K562 (cell line): ENCODE measurements around the gene NDUFAF8.
A peak's percentile ranks its signal among the peaks of the same experiment; 100 is the strongest.

Experiments used
- DPF2 ChIP-seq: fragments of 450-650 bp; IDR thresholded peaks from 2 replicates; pipeline ENCODE4 v1.6.1; 2016
- JUN ChIP-seq, 2 experiments: sonication (generic) in 1 of 2; formaldehyde crosslinking in 1 of 2; IDR thresholded peaks; 2 replicates each; pipeline versions ENCODE4 v1.6.1 to v1.8.0; 2012 to 2022; ENCODE audit warnings: borderline replicate concordance in 2 of 2, mild to moderate bottlenecking in 2 of 2, improper control_type of control experiment in 1 of 2, low read depth in 1 of 2, low read length in 1 of 2, missing genetic modification reagents in 1 of 2
- MYC ChIP-seq, 2 experiments: fragments of 250-450 bp in 1 of 2; sonication (Bioruptor Pico) in 1 of 2; IDR thresholded peaks; 2 replicates each; pipeline versions ENCODE4 v1.5.1 to v1.6.1; 2012 to 2021; ENCODE audit warnings: low read depth in 2 of 2, borderline replicate concordance in 1 of 2, improper control_type of control experiment in 1 of 2, low read length in 1 of 2, mild to moderate bottlenecking in 1 of 2, moderate library complexity in 1 of 2
- NONO ChIP-seq, 2 experiments: fragments of 200-400 bp in 1 of 2; fragments of 450-650 bp in 1 of 2; formaldehyde crosslinking in 1 of 2; IDR thresholded peaks; 2 replicates each; pipeline ENCODE4 v1.6.1; 2017; ENCODE audit warnings: low read depth in 2 of 2, mild to moderate bottlenecking in 2 of 2, moderate library complexity in 2 of 2, low read length in 1 of 2
- POLR2A ChIP-seq: fragments of 450-650 bp; conservative IDR thresholded peaks from 2 replicates; pipeline ENCODE4 v1.6.1; 2016
- RBBP5 ChIP-seq: fragments of 200-600 bp; sonication (generic); IDR thresholded peaks from 2 replicates; pipeline ENCODE4 v1.6.1; 2012; ENCODE audit warnings: borderline replicate concordance, mild to moderate bottlenecking, low read length, control low read depth, inconsistent platforms; ENCODE audit not compliant: insufficient read depth, poor library complexity, severe bottlenecking
- SREBF2 ChIP-seq: sonication (generic); formaldehyde crosslinking; IDR thresholded peaks from 2 replicates; pipeline ENCODE4 v1.4.0; 2020; ENCODE audit warnings: mild to moderate bottlenecking, missing genetic modification reagents
- STAG1 ChIP-seq: sonication (generic); formaldehyde crosslinking; IDR thresholded peaks from 2 replicates; pipeline ENCODE4 v1.5.0; 2020; ENCODE audit warnings: missing genetic modification reagents, borderline replicate concordance
- ZNF134 ChIP-seq: fragments of 250-450 bp; sonication (Bioruptor Pico); conservative IDR thresholded peaks from 2 replicates; pipeline ENCODE4 v1.4.0; 2020
- ZNF274 ChIP-seq: IDR thresholded peaks from 2 replicates; pipeline ENCODE4 v1.6.1; 2011; ENCODE audit warnings: low read depth, mild to moderate bottlenecking, low read length, moderate library complexity, borderline replicate concordance
- TF ChIP-seq, protein P1 (sequence below), 2 experiments: fragments of 450-650 bp; formaldehyde crosslinking in 1 of 2; IDR thresholded peaks; 2 replicates each; pipeline versions ENCODE4 v1.4.0 to v1.6.1; 2014 to 2020; ENCODE audit warnings: mild to moderate bottlenecking in 2 of 2, borderline replicate concordance in 1 of 2, low read depth in 1 of 2
- TF ChIP-seq, protein P2 (sequence below), 3 experiments: IDR thresholded peaks in 2 of 3; conservative IDR thresholded peaks in 1 of 3; 2 replicates each; pipeline ENCODE4 v1.5.1; 2011 to 2012; ENCODE audit warnings: low read length in 3 of 3, mild to moderate bottlenecking in 3 of 3, control low read depth in 2 of 3, improper control_type of control experiment in 1 of 3, inconsistent platforms in 1 of 3, low read depth in 1 of 3, mixed read lengths in 1 of 3, moderate library complexity in 1 of 3; ENCODE audit not compliant: insufficient read depth in 2 of 3

DNA sequence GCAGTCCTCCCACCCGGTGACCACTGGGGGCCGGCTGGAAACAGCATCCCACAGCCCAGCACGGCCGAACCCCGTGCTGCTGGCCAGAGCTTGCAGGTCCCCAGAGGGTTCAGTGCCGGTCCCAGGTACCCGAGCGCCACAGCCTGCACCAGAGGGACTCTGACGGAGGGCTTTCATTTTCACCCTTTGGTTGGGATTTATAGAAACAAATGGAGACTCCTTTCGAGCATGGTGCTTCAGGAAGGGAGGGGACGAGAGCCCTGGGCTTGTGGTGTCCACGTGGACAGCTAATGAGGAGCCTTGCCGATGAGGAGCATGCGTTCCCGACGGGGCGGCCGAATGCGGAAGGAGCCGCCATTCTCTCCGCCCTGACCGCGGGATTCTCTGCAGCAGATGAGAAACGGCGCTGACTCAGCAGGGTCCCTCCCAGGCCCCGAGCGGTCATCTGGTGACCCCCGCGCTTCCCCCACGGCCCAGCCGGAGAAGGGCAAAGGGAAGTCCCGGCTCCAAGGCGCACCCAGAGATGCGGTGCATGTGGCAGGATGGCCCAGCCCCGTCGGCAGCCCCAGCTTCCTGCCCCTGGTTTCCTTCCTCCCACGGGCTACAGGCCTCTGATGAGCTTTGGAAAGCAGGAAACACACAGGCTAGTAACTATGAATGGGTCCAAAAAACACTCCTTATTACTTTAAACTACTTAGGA is 46.2 kb downstream of the NDUFAF8 start:
- no peak for TF ChIP-seq STAG1 (CRISPR knock-in tag)
- peak; percentile 98 for TF ChIP-seq MYC (IDR thresholded peaks at IDR 0.05; ENCODE audit: low read depth, low read length)
- TF ChIP-seq MYC (CRISPR knock-in tag; IDR thresholded peaks at IDR 0.05; ENCODE audit: borderline replicate concordance, low read depth), result peak; percentile 90
- TF ChIP-seq DPF2, result no peak; the same call in 1 of the 2 replicates
- TF ChIP-seq NONO (IDR thresholded peaks at IDR 0.05; ENCODE audit: low read depth in 2 of 2, low read length in 1 of 2), result no peak
- TF ChIP-seq SREBF2, result no peak
- TF ChIP-seq RBBP5, result peak; percentile 53
- no peak; the same call in 1 of the 2 replicates for TF ChIP-seq JUN (IDR thresholded peaks at IDR 0.05; ENCODE audit: borderline replicate concordance, low read depth, low read length)
- TF ChIP-seq JUN (CRISPR knock-in tag; IDR thresholded peaks at IDR 0.05; ENCODE audit: borderline replicate concordance), result no peak
- no peak for TF ChIP-seq ZNF274
- TF ChIP-seq ZNF134, result peak; percentile 36; the same call in 1 of the 2 replicates
- TF ChIP-seq, protein P1, sequence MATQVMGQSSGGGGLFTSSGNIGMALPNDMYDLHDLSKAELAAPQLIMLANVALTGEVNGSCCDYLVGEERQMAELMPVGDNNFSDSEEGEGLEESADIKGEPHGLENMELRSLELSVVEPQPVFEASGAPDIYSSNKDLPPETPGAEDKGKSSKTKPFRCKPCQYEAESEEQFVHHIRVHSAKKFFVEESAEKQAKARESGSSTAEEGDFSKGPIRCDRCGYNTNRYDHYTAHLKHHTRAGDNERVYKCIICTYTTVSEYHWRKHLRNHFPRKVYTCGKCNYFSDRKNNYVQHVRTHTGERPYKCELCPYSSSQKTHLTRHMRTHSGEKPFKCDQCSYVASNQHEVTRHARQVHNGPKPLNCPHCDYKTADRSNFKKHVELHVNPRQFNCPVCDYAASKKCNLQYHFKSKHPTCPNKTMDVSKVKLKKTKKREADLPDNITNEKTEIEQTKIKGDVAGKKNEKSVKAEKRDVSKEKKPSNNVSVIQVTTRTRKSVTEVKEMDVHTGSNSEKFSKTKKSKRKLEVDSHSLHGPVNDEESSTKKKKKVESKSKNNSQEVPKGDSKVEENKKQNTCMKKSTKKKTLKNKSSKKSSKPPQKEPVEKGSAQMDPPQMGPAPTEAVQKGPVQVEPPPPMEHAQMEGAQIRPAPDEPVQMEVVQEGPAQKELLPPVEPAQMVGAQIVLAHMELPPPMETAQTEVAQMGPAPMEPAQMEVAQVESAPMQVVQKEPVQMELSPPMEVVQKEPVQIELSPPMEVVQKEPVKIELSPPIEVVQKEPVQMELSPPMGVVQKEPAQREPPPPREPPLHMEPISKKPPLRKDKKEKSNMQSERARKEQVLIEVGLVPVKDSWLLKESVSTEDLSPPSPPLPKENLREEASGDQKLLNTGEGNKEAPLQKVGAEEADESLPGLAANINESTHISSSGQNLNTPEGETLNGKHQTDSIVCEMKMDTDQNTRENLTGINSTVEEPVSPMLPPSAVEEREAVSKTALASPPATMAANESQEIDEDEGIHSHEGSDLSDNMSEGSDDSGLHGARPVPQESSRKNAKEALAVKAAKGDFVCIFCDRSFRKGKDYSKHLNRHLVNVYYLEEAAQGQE (IDR thresholded peaks at IDR 0.05; ENCODE audit: borderline replicate concordance), result no peak
- TF ChIP-seq, protein P1 (CRISPR knock-in tag; IDR thresholded peaks at IDR 0.05; ENCODE audit: low read depth), result no peak
- peak; percentile 63 for TF ChIP-seq POLR2A
- TF ChIP-seq, protein P2, sequence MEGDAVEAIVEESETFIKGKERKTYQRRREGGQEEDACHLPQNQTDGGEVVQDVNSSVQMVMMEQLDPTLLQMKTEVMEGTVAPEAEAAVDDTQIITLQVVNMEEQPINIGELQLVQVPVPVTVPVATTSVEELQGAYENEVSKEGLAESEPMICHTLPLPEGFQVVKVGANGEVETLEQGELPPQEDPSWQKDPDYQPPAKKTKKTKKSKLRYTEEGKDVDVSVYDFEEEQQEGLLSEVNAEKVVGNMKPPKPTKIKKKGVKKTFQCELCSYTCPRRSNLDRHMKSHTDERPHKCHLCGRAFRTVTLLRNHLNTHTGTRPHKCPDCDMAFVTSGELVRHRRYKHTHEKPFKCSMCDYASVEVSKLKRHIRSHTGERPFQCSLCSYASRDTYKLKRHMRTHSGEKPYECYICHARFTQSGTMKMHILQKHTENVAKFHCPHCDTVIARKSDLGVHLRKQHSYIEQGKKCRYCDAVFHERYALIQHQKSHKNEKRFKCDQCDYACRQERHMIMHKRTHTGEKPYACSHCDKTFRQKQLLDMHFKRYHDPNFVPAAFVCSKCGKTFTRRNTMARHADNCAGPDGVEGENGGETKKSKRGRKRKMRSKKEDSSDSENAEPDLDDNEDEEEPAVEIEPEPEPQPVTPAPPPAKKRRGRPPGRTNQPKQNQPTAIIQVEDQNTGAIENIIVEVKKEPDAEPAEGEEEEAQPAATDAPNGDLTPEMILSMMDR (IDR thresholded peaks at IDR 0.05 in 2 of 3, conservative IDR thresholded peaks at IDR 0.05 in 1 of 3; ENCODE audit: insufficient read depth in 2 of 3, low read depth in 1 of 3, low read length in 3 of 3), result no peak
